RWPE2 (cell line): ENCODE data around the gene CLVS2.

Experiments
- ATAC-seq: fragments of 200-7000 bp; cut with Tn5 transposase; 3 replicates; pipeline ENCODE4 v1.9.1; 2021; ENCODE audit warnings: low read depth
- DNase-seq: peaks from one replicate; pipeline ENCODE4 v3.0.0-alpha.2; 2020; ENCODE audit warnings: low spot score
- H3K27ac ChIP-seq: fragments of 450-650 bp; 2 replicates; pipeline ENCODE4 v1.5.1; 2017; ENCODE audit warnings: mild to moderate bottlenecking; ENCODE audit not compliant: poor library complexity, severe bottlenecking
- H3K27me3 ChIP-seq: fragments of 250-450 bp; sonication (Bioruptor Pico); 2 replicates; pipeline ENCODE4 v1.5.1; 2021; ENCODE audit warnings: mild to moderate bottlenecking, moderate library complexity; ENCODE audit not compliant: insufficient read depth, poor library complexity, severe bottlenecking
- H3K36me3 ChIP-seq: fragments of 250-450 bp; sonication (Bioruptor Pico); 2 replicates; pipeline ENCODE4 v1.5.1; 2020; ENCODE audit warnings: low read depth, mild to moderate bottlenecking, moderate library complexity
- H3K4me1 ChIP-seq: fragments of 250-450 bp; sonication (Bioruptor Pico); 2 replicates; pipeline ENCODE4 v1.5.1; 2021; ENCODE audit warnings: mild to moderate bottlenecking, moderate library complexity; ENCODE audit not compliant: insufficient read depth, poor library complexity, severe bottlenecking
- H3K4me3 ChIP-seq: fragments of 250-450 bp; sonication (Bioruptor Pico); 2 replicates; pipeline ENCODE4 v1.5.1; 2021; ENCODE audit warnings: mild to moderate bottlenecking, moderate library complexity; ENCODE audit not compliant: severe bottlenecking
- H3K9me3 ChIP-seq: fragments of 250-450 bp; sonication (Bioruptor Pico); 2 replicates; pipeline ENCODE4 v1.5.1; 2021; ENCODE audit warnings: mild to moderate bottlenecking, moderate library complexity; ENCODE audit not compliant: severe bottlenecking
- CTCF ChIP-seq: fragments of 450-650 bp; IDR thresholded peaks from one replicate; pipeline ENCODE4 v1.5.1; 2017; ENCODE audit warnings: mild to moderate bottlenecking, moderate library complexity; ENCODE audit not compliant: poor library complexity, severe bottlenecking

CLVS2 gene

DNA sequence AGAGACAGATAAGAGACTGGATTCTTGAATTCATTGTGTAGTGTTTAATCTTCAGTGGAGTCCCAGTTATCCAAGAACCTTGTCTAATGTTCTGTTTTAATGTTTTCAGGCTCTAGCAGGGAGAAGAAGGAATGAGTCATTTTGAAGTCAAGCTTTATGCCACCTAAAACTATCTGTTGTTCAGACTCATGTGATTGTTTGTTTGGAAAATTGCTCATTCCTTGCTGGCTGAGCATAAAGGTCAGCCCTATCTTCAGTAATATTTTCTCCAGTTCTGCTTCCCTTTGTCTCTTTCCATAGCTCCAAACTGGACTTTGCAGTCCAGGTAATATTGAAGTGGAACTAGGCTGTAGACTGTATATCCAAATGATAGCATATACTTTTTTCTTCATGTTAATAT lies 34.2 kb downstream of the CLVS2 start:
- H3K4me1 ChIP-seq = no peaks in the 10 kb centered on the region
- no peaks in the 10 kb centered on the region for H3K36me3 ChIP-seq
- H3K27ac ChIP-seq = no peak overlapping the region
- ATAC-seq (peak; percentile 40), DNase-seq (no peak)
- H3K9me3 ChIP-seq = no peaks in the 10 kb centered on the region
- no peaks in the 10 kb centered on the region for H3K27me3 ChIP-seq
- no peak for TF ChIP-seq CTCF
- H3K4me3 ChIP-seq = no peak overlapping the region

DNA sequence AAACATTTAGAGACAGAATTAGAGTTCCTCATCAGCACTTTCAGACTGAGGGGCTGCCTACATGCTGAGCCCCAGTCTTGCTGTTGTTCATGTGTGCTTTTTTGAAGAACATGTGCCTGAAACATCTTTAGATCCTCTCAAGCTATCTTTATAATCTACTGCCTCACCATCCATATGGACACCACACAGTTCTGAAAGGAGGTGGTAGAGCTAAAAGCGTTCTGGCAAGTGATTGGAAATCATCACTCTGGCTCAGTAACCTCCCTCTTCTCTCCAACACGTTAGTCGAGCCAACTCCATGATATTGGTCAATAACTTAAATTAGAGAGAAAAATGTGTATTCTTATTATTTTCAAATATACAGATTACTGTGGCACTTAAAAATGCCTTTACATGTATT lies 40.6 kb downstream of the CLVS2 start:
- Histone ChIP-seq H3K36me3 (no peaks in the 10 kb centered on the region), H3K27me3 (no peaks in the 10 kb centered on the region), H3K4me3 (no peak overlapping the region), H3K4me1 (no peaks in the 10 kb centered on the region), H3K9me3 (no peaks in the 10 kb centered on the region), H3K27ac (no peak overlapping the region)
- no peak for DNase-seq
- ATAC-seq = no peak
- no peak for TF ChIP-seq CTCF

DNA sequence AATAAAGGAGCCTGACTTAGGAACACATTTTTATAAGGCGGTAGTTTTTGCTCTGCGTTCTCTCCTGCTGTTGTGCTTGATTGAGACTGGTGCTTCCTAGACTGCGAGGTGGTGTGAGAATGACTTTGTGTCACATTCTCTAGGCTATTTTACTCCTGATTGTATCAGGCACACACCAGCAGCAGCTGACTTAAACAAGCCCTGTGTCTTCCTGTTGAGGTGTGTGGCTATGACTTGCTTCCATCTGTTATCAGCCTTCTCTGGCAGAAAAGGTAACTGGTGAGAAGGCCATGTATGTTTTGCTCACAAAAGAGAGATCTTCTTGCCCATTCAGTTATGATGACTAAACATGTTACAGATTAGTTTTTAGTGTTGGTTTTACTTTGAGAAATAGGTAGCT lies 43.4 kb downstream of the CLVS2 start:
- no peaks in the 10 kb centered on the region for H3K36me3 ChIP-seq
- TF ChIP-seq CTCF = no peak
- no peaks in the 10 kb centered on the region for H3K27me3 ChIP-seq
- no peaks in the 10 kb centered on the region for H3K4me1 ChIP-seq
- no peak overlapping the region for H3K27ac ChIP-seq
- DNase-seq (no peak), ATAC-seq (no peak)
- no peak overlapping the region for H3K4me3 ChIP-seq
- no peaks in the 10 kb centered on the region for H3K9me3 ChIP-seq

- Histone ChIP-seq H3K4me3 (no peak overlapping the region), H3K27ac (no peak overlapping the region), H3K4me1 (no peaks in the 10 kb centered on the region), H3K9me3 (no peaks in the 10 kb centered on the region), H3K27me3 (no peaks in the 10 kb centered on the region), H3K36me3 (no peaks in the 10 kb centered on the region)
- DNase-seq (no peak), ATAC-seq (no peak)
- no peak for TF ChIP-seq CTCF
Observed at GRCh38 chr6:123042401-123042800, 46.4 kb downstream of the CLVS2 start.

DNA sequence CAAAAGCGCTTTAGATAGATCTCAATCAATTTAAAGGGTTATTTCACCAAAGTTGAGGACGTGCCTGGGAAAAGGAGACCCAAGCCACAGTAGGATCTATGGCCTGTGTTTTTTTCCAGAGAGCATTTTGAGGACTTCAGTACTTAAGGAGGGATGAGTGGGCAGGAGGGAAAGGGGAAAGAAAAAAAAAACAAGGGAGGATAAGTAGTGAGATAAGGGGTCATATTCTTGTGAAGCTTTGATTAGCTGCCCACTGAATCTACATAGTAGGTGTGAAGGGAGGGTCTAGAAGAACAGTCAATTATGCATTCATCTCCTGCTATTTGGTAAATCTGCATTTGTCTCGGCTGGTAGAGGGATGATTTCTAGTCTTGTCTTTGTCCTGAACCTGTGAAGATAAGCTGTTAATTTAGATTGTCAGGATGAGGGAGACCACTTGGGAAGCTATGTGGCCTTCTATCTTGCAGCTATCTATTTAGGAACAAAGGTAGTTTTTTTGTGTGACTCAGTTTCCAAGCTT lies 48.4 kb downstream of the CLVS2 start:
- no peak for TF ChIP-seq CTCF
- ATAC-seq (no peak), DNase-seq (no peak)
- H3K4me3 ChIP-seq = no peak overlapping the region
- H3K9me3 ChIP-seq = no peaks in the 10 kb centered on the region
- no peaks in the 10 kb centered on the region for H3K36me3 ChIP-seq
- no peaks in the 10 kb centered on the region for H3K4me1 ChIP-seq
- no peaks in the 10 kb centered on the region for H3K27me3 ChIP-seq
- H3K27ac ChIP-seq = no peak overlapping the region
